Ramos (cell line): Measurements from ENCODE around the gene CLDN14.

Experiments used
- in situ Hi-C: fragments of 300-500 bp; cut with MboI; formaldehyde crosslinking; loops from one replicate; pipeline ENCODE4 v1.14.3; 2022; ENCODE audit warnings: low sequenced_read_pairs; ENCODE audit not compliant: unreplicated experiment

Gene CLDN14

DNA sequence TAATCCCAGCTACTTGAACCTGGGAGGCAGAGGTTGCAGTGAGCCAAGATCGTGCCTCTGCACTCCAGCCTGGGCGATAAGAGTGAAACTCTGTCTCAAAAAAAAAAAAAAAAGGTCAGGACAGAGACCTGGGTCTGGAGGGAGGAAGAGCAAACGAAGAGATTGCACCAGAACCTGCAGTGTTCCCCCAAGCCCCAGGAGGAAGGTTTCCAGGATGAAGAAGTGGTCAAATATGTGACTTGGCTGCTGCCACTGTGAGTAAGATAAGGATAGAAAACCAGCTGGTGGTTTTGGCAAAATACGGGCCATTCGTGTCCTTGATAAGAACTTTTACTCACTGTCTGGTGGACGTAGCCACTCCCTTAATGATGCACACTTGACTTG, 42.2 kb downstream of the CLDN14 start:
- in situ Hi-C loops: no loop called here

DNA sequence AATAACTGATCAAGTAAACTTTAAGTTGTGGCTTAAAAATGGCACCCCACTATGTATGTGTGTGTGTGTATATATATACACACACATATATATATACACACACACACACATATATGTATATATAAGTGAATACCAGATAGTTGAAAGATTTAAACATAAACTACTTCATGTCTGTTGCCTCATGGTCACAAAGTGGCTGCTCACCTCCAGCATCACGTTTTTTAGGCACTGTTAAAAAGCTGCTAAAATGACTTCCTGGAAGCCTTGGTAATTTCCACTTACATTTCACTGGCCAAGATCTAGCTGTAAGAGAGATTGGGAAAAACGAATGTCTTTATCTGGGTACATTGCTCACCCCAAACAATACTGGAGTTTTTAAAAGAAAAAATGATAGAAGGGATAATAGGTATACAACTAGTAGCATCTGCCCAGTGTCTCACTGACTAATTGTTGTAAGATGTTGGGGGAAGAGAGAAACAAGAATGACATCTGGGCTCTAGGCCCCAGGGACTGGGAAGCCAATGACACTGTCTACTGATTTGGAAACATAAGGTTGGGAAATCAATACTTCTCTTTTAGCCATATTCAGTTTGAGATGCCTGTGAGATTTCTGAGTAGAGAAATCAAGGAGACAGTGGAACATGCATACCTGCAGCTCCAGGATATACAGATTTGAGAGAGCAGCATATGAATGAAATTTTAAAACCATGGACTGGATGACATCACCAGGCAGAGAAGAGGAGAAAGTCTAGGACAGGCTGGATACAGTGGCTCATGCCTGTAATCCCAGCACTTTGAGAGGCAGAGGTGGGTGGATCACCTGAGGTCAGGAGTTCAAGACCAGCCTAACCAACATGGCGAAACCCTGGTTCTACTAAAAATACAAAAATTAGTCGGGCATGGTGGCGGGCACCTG, 42.8 kb downstream of the CLDN14 start:
- in situ Hi-C loops: no loop called here

DNA sequence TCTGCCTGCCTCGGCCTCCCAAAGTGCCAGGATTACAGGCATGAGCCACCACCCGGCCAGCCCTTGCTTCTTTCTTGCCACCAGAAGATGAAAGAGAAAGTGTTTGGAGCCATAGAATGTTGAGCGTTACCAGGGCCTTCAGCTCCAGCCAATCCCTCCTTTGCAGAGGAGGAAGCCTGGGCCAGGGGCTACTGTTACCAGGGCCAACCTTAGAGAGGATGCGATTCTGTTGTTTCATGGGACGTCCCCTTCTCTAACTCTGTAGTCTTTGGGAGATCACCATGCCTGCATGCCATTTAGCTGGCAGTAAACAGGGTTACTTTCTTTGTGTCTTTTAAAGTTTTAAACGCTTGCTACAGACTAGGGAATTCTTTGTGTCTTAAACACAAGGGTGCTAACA, 45.8 kb downstream of the CLDN14 start:
- in situ Hi-C loops: no loop called here

DNA sequence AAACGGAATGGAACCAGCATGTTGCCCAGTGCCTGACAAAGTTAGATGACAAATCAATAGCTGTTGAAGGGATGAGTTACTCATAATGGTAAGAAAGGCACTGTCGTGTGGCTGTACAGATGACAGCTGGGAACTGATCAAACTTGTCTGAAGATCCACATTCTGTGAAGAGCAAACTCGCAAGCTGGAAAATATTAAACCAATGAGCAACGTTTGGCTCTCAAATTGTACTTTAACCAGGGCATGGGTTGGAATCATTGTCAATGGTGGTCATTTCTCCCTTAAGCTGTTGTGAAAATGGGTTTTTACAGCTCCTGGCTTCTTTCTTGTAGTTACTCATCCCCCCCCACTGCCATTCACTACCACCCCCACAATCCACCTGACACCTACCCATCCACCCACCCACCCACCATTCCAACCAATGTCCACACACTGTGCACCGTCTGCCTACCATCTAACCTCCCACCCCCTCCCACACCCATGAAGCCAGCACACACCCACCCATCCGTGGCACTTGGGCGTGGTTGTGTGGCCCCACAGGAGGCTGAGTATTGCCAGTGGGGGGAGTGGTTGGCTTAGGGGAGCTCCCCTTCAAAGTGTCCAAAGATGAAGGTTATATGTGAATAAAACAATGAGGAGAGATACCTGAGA, 46.7 kb downstream of the CLDN14 start:
- in situ Hi-C loops: no loop called here

DNA sequence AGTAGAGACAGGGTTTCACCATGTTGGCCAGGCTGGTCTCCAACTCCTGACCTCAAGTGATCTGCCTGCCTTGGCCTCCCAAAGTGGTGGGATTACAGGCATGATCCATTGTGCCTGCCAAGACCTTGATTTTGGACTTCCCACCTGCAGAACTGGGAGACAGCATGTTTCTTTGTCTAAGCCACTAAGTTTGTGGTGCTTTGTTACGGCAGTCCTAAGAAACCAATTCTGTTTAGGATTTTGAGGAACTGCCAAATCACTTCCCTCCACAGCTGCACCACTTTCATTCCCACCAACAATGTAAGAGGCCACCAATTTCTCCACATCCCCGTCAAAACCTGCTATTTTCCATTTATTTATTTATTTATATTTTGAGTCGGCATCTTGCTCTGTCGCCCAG, 48.7 kb downstream of the CLDN14 start:
- in situ Hi-C loops: no loop called here

DNA sequence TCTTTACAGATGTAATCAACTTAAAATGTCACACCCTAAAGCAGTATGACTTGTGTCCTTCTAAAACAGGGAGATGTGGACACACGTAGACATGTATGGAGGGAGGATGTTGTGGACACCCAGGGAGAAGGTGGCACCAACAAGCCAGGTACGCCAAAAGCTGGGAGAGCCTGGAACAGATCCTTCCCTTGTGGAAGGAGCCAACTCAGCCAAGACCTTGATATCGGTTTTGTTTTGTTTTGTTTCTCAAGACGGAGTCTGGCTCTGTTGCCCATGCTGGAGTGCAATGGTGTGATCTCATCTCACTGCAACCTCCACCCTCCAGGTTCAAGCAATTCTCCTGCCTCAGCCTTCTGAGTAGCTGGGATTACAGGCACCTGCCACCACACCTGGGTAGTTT, 49.1 kb downstream of the CLDN14 start:
- in situ Hi-C loops: no loop called here

DNA sequence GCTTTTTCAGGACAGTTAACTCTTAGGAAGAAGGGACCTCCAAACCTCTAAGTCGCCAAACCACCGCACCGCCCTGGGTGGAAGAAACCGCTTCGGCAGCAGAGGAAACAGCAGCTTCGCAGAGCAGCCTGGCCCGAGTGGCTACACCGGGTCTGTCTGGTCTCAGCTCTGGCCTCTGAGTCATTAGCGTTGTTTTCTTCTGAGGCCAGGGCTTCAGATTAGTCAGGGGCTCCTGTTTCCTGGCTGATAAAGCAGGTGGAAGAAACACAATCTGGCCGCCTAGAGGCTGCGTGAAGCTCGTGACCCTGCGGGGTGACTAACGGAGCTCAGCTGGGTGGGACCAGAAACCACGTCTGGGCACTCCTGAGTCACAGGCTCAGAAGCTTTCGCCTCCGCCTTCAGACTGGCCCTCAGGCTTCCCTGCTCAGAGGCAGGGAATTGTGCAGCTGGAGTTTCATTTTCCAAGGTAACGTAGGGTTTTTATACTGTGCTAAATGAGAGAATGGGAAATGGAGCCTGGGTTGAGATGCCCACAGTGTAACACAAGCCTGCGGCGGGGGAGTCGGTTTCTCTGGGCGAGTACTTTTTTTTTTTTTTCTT, 49.9 kb downstream of the CLDN14 start:
- in situ Hi-C loops: no loop called here

DNA sequence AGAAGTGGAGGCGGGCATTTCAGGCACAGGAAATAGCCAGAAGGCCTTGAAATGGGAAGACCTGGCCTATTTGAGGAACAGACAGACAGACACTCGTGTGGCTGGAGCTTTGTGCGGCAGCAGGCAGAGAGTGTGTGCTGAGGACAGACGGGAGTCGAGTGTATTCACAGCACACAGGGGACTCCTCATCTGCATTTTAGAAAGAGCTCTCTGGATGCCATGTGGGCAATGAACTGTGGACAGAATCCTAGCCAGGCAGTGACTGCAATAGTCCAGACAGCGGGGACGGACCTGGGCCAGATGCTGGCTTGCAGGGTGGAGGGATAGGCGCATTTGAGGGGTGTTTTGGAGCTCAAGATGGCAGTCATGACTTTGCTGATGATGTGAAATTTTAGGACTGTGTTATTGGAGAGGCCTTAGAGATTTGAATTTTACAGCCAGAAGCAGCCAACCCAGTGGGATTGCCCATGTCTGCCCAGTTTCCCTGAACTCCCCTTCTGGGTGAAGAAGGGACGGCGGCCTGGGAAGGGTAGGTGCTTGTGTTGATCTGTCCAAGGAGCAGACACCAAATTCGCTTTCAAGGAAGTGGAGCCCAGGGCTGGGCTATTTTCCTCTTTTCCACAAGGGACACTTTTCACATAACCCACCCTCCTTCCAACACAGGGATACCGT, 51.0 kb downstream of the CLDN14 start:
- in situ Hi-C loops: no loop called here

DNA sequence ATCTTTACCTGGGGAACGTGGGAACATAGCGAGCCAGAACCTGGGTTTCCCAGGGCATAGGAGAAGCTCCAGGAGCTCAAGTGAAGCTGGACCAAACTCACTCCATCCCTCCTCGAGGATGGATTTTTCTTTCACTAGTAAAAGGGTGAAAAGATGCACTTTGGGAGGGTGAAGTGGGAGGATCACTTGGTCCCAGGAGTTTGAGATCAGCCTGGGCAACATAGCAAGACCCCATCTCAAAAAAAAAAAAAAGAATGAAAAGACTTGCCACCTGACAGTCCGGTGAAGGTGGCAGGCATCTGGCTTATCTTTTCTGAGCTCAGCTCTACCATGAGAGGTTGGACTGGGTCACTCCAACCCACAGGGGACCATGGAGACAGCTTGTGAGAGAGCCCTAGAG, 52.4 kb downstream of the CLDN14 start:
- in situ Hi-C loops: no loop called here

DNA sequence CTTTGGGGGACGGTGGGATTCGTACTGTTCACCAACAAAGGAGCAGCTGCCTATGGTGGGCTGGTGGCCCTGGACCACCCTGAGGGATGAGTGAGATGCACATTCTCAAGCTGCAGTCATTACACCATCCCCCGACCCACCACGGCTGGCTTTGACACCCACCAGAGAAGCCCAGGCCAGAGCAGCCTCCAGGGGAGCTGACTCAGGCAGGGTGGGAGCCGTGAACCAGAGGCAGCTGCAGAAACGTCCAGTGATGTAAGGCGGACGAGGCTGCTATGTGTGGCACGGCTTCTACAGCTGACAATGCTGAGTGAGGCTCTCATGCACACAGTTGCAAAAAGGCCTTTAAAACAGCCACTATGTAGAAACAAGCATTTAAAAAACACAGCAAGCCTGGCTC, 54.6 kb downstream of the CLDN14 start:
- in situ Hi-C loops: no loop called here

DNA sequence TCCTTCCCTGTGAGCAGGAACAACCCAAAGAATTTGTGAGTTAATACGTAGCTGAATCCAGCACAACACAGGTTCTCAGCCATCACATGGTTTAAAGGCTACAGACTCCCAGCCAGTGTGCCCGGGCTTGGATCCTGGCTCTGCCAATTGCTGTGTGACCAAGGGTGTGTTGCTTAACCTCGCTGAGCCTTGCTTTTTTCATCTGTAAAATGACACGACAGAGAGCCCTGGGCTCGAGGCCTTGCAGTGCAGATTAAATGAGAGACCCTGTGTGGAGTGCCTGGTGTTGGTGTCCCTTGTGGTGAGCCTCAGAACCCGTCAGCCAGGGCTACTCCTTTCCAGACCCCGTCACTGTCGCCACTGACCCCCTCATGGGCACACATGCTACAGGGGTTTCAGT, 55.3 kb downstream of the CLDN14 start:
- in situ Hi-C loops: no loop called here

DNA sequence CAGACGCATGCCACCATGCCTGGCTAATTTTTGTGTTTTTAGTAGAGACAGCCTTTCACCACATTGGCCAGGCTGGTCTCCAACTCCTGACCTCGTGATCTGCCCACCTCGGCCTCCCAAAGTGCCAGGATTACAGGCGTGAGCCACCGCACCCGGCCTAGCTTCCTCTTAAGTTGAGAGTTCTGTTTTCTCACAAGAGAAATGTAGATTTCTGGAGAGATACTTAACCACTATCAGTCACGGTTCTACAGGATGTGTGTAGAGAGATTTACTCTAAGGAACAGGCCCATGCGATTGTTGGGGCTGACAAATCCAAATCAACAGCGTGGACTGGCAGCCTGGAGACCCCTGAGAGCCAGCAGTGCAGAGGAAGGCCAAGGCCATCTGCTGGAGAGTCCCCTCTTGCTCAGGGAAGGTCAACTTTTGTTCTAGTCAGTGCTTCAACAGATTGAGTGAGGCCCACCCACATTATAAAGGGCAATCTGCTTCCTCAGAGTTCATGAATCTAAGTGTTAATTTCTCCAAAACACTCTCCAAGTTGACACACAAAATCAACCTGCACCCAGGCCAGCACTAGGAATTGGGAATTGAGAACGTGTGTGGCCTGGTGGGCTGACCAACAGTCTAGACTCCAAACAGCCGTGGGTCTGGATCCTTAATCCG, 56.0 kb downstream of the CLDN14 start:
- in situ Hi-C loops: no loop called here

DNA sequence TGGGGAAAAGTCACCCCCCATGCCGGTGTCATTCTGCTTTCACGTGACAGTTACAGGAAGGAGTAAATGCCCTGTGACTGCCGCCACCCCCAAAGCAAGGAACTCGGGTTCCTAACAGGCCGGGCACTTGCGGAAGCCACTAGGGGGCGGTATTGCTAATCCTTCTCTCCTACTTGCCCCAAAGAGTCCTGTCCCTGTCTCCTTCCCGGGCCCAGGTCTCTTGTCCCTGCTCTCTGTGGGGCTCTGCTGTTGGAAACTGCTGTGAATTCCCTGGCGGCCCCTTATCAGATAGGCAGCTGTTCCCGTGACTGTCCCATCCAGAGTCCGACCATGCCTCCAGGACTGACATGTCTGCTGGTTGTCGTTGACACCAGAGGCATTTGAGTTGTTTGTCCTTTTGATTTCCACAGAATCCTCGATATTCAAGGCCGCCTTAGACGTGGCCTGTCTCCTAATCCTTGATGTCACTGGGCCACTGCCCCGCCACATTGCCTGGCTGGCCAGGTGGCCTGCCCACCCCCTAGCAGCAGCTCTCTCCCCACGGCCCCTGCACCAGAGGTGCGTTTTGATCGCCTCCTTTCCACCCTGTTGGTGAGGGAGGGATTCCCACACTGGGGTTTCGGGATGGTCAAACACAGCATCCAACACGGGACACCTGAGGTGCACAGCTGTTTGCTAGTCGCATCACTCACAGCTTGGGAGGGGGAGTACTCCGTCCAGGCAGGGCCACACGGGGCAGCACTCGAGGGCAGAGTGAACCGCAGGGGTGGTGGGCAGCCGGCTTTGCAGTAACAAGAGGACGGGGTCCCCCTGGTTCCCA, 57.4 kb downstream of the CLDN14 start:
- in situ Hi-C loops: no loop called here

DNA sequence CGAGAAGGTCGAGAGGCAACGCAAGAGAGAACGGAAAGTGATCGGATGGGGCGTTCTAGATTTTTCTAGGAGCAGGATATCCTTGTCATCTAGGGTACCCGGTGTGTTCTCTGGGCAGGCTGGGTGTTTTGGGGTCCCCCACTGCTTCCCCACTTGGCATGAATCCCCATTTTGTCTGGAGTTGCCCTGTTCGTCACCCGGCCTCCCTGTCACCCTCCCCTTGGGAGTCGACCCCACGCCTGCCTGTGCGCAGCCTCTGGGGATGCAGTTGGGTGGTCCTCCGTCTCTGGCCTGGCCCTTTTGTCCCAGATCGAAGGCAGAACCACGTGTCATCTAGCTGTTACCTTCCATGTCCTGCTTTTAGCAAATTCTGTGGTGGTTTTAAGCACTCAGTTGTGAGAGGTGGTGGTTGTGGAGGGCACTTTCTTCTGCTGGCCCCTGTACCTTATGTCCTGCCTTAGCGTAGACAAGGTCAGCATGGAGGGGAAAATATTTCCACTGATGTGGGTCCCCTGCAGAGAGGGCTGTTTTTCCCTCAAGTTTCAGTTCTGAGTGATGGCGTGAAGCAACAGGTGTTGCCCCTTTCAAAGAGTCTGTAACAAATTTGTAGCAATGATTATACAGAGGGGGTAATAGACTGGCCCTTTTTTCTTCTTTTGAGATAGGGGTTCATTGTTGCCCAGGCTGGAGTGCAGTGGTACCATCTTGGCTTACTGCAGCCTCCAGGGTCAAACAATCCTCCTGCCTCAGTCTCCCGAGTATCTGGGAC, 59.2 kb downstream of the CLDN14 start:
- in situ Hi-C loops: no loop called here

DNA sequence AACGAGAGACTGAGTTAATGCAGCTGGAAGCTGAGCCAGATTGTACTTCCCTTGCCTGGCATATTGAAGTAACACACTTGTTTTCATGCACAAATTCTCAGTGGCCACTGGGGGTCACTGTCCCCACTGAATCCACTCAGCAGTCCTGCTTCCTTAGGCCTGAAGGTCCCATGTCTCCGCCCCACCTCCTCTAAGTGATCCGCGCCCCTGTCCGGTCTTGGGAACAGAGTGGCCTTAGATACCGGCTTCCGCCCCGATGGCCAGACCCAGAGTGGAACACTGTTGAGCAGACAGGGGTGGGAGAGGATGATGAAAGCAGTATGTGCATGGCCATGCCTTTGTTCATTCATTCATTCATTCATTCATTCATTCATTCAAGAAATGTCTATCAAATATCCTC, 59.9 kb downstream of the CLDN14 start:
- in situ Hi-C loops: no loop called here

DNA sequence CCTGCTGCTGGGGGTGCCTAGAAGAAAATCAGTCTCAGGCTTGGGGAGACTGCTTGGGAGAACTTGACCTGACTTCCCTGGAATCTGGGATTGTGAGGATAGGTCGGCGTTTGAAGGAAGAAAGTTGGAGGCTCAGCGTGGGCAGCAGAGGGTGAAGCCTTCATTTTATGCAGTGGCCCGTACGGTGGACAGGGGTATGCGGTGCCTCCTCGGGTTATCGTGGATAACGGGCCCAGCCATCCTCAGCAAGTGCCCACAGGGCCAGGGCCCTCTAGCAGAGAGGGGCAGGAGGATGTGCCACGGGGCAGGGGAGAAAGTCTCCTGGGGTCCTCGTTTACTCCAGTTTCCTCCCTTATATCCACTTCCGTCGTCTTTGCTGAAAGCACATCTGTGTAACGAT, 60.7 kb downstream of the CLDN14 start:
- in situ Hi-C loops: no loop called here

DNA sequence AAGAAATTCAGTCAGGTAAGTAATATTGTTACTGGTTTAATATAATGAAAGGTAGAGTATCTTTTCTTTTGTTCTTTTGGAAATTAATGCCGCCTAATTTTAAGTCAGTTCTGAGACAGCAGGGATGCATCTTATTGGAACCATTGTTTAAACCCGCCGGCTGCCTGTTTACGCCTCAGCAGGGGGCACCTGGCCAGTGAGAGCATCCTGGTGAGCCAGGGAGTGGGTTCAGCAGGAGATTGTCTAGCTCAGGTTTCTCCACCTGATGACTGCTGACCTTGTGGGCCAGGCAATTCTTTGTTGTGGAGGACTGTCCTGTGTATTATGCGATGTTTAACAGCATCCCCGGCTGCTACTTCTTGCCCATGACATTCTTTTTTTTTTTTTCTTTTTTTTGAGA, 64.5 kb downstream of the CLDN14 start:
- in situ Hi-C loops: no loop called here

DNA sequence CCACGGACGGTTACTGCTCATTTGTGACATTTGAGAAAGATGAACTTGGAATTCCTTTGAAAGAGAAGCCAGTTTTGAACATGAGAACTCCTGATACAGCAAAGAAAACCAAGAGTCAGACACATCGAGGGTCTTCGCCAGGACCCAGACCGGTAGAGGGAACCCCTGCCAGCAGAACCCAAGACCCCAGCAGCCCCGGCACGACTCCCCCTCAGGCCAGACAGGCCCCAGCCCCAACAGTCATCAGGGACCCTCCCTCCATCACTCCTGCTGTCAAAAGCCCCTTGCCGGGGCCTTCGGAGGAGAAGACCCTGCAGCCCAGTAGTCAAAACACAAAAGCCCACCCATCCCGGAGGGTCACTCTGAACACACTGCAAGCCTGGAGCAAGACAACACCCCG, 67.0 kb downstream of the CLDN14 start:
- in situ Hi-C loops: no loop called here

DNA sequence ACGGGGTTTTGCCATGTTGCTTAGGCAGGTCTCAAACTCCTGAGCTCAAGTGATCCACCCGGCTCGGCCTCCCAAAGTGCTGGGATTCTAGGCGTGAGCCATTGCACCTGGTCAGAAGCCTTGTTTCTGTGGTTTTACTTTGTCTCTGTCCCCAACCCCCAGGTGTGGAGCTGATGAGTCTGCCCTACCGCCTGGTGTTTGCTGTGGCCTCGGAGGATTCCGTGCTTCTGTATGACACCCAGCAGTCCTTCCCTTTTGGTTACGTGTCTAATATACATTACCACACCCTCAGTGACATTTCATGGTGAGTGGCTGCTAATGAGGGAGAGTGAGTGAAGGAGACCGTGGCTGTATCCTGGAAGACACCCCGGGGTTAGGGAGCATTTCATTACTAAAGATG, 68.6 kb downstream of the CLDN14 start:
- in situ Hi-C loops: no loop called here
